Measurements from ENCODE around the gene NCOA7. TPM values are rescaled to one million over a fixed set of nuclear protein-coding genes. Genes with fewer than 3 reads are reported as not detected.

NCOA7 gene
- total RNA-seq = 33.0 and 50.4 TPM in 2 replicates

DNA sequence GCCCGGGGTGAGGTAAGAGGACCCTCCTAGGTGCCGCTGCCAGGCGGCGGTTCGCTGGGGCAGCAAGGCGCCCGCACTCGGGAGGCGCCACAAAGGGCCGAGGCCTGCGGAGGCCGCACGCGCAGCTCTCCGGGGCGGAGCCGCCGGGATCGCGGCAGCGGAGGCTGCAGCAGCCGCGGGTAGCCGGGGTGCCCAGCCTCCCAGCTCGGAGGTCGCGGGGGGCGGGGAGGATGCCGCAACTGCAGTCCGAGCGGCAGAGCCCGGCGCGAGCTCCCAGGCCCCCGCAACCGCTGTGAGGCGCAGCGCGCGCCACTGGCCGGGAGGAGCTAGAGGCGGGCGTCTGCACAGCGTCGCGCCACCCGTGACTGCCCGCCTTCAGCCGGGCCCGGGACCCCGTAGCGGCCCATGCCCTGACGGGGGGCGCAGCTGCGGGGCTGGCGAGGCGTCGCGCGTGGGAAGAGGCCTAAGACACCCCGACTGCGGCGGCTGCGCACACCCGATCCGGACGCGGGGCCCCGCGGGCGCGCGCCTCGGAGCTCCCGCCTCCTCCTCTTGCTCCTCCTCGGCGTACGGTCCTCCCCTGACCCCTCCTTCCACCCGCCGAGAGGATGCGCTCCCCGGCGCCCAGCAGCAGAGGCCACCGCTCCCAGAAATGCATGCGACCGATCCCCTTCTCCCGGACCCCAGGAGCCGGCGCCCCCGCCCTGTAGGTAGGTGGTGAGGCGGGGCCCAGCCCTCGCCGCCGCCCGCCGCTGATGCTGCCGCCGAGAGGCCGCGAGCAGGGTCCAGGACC, at the start of gene NCOA7:
Gene NCOA7, plus strand, starts transcription at position 603 of the 793 bp plus-strand sequence. CDS start 24,395 bp downstream, outside the sequence.

GRCh38 chr6:125749173-125749864, 41.4 kb upstream of the NCOA7 start, which contains the start of gene HEY2:
Gene HEY2, plus strand, starts transcription at chr6:125749632. Its CDS starts 145 bp downstream, at chr6:125749777.

DNA sequence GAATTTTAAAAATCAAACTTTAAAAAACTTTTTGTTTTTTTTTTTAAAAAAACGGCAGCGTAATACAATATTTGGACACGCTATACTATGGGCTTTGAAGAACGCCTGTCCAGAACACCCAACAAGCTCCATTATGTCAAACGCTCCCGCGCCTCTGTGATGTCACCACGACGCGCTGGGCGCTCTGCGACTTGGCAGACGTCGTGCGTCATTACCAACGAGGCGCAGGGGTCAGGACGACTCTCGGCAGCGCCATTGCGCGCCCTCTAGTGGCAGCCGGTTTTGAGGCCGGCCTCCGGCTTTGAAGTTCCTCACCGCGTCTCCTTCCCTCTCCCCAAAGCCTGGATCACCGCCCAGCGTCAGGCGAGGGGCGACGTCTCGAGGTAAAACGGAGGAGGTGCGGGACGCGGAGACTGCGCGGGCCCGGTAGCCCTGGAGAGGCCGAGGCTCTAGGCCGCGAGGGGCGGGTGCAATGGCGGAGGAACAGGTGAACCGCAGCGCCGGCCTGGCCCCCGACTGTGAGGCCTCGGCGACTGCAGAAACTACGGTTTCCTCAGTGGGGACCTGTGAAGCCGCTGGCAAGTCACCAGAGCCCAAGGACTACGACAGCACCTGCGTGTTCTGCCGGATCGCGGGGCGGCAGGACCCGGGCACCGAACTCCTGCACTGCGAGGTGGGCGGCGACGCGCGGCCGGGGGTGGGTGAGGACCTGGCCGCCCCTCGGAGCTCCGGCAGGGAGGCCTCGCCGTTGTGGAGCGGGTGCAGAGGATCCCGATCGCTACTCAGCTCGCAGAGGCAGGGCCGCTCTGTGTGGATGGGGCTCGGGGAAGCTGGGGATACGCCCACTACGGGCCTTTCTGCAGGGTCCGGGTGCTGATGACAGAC, 166.0 kb downstream of the NCOA7 start, which contains the start of gene HINT3:
Gene HINT3, plus strand, starts transcription at position 265 of the 885 bp plus-strand sequence. Its CDS starts 208 bp downstream, at position 473.

Other genes with a start within 250 kb of the NCOA7 start
- not detected in 2 replicates for gene HEY2, start 41.3 kb upstream of the NCOA7 start, total RNA-seq
- gene HINT3, start 165.8 kb downstream of the NCOA7 start, total RNA-seq = 9.2 and 11.8 TPM in 2 replicates
- gene TRMT11, start 195.6 kb downstream of the NCOA7 start, total RNA-seq = 10.3 and 11.2 TPM in 2 replicates

Data from cardiac atrium fibroblast (primary cell).